B cell (primary cell): ENCODE measurements around the gene ACOXL.

Source experiments
- EZH2 ChIP-seq: IDR thresholded peaks from 2 replicates; pipeline ENCODE4 v1.6.1; 2012; ENCODE audit warnings: borderline replicate concordance, low read depth, mild to moderate bottlenecking, moderate library complexity, low read length; ENCODE audit not compliant: insufficient read depth, poor library complexity, severe bottlenecking
- TF ChIP-seq, protein P1 (sequence below): fragments of 200-600 bp; IDR thresholded peaks from one replicate; pipeline ENCODE4 v1.8.0; 2022; ENCODE audit warnings: antibody characterized with exemption, mild to moderate bottlenecking

DNA sequence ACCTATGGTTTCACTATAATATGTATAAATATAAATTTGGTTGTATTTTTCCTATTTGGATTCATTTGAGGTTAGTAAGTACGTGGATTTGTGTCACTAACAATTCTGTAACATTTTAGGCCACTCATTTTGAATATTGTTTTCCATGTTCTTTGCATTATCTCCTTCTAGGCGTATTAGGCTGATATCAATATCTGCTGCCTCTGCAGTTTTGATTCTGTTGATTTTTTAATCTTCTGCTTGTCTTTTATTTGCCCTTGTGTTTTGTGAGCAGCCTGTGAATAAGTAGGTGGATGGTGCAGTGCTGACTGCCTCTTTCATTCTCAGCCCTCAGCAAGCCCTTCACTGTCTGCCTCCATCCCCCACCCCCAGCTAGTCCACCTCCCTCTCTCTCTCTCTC lies 222.7 kb downstream of the ACOXL start:
- TF ChIP-seq, protein P1, sequence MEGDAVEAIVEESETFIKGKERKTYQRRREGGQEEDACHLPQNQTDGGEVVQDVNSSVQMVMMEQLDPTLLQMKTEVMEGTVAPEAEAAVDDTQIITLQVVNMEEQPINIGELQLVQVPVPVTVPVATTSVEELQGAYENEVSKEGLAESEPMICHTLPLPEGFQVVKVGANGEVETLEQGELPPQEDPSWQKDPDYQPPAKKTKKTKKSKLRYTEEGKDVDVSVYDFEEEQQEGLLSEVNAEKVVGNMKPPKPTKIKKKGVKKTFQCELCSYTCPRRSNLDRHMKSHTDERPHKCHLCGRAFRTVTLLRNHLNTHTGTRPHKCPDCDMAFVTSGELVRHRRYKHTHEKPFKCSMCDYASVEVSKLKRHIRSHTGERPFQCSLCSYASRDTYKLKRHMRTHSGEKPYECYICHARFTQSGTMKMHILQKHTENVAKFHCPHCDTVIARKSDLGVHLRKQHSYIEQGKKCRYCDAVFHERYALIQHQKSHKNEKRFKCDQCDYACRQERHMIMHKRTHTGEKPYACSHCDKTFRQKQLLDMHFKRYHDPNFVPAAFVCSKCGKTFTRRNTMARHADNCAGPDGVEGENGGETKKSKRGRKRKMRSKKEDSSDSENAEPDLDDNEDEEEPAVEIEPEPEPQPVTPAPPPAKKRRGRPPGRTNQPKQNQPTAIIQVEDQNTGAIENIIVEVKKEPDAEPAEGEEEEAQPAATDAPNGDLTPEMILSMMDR = no peak
- TF ChIP-seq EZH2 = no peak
